Esophagus squamous epithelium (tissue), 4 donors: ENCODE data around the gene NAT9.

Source experiments
- POLR2A ChIP-seq, 4 donors: fragments of 450-650 bp; IDR thresholded peaks; one replicate each; pipeline ENCODE4 v1.6.1; 2017; ENCODE audit warnings: antibody characterized with exemption in 4 of 4, mild to moderate bottlenecking in 4 of 4, moderate library complexity in 3 of 4
- TF ChIP-seq, protein P1 (sequence below), 6 experiments: fragments of 450-650 bp in 4 of 6; fragments of 200-600 bp in 2 of 6; sonication (generic) in 2 of 6; IDR thresholded peaks; one replicate each; pipeline ENCODE4 v1.5.1; 2016 to 2019; ENCODE audit warnings: antibody characterized with exemption in 6 of 6, mild to moderate bottlenecking in 4 of 6, moderate library complexity in 4 of 6

GRCh38 chr17:74807925-74808324, 31.8 kb upstream of the NAT9 start:
- TF ChIP-seq, protein P1, sequence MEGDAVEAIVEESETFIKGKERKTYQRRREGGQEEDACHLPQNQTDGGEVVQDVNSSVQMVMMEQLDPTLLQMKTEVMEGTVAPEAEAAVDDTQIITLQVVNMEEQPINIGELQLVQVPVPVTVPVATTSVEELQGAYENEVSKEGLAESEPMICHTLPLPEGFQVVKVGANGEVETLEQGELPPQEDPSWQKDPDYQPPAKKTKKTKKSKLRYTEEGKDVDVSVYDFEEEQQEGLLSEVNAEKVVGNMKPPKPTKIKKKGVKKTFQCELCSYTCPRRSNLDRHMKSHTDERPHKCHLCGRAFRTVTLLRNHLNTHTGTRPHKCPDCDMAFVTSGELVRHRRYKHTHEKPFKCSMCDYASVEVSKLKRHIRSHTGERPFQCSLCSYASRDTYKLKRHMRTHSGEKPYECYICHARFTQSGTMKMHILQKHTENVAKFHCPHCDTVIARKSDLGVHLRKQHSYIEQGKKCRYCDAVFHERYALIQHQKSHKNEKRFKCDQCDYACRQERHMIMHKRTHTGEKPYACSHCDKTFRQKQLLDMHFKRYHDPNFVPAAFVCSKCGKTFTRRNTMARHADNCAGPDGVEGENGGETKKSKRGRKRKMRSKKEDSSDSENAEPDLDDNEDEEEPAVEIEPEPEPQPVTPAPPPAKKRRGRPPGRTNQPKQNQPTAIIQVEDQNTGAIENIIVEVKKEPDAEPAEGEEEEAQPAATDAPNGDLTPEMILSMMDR (IDR thresholded peaks at IDR 0.05) = no peak
- no peak for TF ChIP-seq POLR2A (IDR thresholded peaks at IDR 0.05)
